ENCODE data around the gene TFPT.

The TFPT gene, protein sequence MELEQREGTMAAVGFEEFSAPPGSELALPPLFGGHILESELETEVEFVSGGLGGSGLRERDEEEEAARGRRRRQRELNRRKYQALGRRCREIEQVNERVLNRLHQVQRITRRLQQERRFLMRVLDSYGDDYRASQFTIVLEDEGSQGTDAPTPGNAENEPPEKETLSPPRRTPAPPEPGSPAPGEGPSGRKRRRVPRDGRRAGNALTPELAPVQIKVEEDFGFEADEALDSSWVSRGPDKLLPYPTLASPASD

DNA sequence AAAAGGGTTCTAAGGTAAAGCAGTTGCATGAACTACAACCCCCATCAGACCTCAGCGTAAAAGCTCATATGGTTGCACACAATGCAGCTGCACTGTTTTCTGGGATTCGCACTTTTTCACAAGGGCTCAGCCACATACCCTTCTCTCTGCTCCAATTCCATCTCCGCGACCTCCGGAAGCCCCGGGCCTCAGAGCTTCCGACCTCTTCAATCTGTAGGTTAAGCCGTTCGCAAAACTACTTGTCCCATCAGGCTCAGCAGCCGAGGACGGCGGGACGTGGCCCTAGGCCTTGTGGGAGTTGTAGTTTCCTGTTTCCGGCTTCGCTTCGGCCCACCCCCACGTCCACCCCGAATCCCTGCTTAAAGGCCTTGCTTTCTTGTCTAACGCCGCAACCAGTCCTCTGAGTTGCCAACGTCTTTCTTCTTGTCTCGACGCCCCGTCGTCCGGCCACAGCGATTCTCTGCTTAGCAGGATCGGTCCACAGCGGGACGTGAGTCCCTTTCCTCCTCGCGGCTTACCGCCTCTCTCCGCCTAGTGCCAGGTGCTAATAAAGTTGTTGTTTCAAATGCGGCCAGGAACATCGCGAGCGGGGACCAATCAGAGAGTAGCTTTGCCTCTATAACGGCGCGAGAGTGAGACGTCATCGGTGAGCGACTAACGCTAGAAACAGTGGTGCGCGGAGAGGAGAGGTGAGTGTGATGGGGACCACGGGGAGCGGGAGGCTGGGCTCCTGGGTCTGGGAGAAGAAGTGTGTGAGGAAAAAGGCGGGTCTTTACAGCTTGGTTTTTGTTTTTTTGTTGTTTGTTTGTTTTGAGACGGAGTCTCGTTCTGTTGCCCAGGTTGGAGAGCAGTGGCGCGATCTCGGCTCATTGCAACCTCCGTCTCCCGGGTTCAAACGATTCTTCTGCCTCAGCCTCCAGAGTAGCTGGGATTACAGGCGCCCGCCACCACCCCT is at the start of gene TFPT, which contains the start of gene PRPF31:
TFPT (minus strand) TSS at position 549 of the 955 bp plus-strand sequence; CDS start at position 161, 388 bp downstream.
PRPF31 (plus strand) TSS at position 646 of the 955 bp plus-strand sequence. CDS start 2,525 bp downstream, outside the sequence.
- peak; percentile 91 for DNase-seq (ENCODE audit: low read depth)
- H3K4me3 ChIP-seq (ENCODE audit: low read depth, low read length), result peak within 1 kb of the TSS; percentile 94

DNA sequence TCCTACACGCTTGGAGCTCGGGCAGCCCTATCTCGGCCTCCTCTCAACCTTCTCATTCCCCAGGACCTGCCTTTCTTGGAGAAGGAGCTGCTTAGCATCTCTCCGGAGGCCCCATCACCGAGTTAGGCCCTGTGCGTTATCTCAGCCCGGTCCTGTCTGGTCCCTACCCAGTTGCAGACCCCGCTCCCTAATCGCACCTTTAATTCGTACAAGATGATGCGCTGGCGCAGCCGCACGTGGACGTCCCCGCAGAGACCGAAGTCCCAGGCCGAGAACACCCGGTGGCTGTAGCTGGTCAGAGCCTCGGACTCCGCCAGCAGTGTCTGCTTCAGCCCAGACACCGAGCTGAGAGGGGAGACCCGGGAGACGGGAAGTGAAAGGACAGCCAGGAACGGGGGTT is 49.8 kb upstream of the TFPT start:
- no peak overlapping the region for H3K4me3 ChIP-seq (ENCODE audit: low read depth, low read length)
- DNase-seq (ENCODE audit: low read depth), result no peak

DNA sequence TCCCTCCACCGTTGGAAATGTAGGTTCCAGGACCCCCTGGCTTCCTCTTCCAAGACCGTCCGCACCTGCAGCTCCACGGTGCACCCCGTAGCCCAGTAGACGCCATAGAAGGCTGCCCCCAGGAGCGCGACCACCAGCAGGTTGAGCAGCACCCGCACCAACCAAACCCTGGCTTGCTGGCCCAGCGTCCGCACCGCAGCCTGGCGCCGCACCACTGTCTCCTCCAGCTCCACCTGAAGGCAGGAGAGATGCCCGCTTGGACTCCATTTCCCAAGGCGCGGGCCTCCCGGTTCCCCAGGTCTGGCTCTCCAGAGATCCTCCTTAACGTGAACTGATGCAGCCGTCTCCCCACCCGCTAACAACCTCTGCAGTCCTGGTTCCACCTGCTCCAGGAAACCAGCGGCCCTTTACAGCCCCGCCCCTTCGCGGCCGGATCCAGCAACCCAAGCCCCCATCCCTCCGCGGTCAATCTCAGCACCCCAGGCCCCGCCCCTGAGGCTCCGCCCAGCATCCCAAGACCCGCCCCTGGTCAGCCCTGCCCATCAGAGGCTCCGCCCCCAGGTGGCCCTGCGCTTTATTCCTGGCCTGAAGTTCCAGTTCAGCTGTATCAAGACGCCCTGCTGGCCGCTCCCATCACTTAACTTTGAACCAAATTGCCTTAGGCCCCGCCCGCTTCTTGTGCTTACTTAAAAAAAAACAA is 49.1 kb upstream of the TFPT start:
- DNase-seq (ENCODE audit: low read depth), result no peak
- H3K4me3 ChIP-seq (ENCODE audit: low read depth, low read length), result peak overlapping the region; percentile 21

DNA sequence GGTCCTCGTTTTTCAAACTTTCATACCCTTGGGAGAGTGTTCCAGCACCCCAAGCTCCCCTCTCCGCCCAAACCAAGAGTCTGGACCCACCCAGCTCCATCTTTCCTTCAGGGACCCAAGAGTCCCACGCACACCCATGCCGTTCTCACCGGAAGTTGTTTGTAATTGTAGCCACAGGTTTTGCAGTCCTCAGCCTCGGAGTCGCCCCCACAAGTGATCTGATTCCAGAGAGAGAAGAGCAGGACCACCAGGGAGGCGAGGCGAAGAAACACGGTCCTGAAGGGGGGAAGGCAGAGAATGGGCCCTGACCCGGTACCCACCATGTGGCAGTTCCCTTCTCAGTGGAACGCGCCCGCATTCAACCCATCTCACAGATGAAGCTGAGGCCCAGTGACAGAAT is 47.4 kb upstream of the TFPT start:
- no peak overlapping the region for H3K4me3 ChIP-seq (ENCODE audit: low read depth, low read length)
- DNase-seq (ENCODE audit: low read depth), result no peak

DNA sequence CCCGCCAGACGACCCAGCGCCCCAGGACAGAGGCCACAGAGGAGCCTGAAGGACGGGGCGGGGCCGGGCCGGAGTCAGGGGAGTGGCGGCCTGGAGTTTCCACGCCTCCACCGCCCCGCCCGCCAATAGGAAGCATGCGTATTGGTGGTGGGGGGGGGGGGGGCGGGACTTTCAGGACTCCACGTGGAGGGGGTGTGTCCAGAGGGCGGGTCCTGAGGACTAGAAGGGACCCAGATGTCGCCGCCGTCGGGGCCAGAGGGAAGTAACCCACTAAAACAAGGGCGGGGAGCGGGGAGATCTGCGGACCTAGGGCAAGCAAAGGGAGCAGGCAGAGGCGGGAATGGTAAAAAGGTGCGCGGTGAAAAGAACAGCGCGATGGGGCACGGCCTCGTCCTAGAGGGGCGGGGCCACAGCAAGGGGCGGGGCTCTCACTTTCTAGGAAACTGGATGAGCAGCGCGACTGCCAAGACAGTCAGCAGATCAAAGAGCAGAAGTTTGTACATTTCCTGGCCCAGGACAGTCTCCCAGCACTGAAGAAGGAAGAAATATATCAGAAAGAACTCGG is 46.9 kb upstream of the TFPT start:
- peak overlapping the region; percentile 52 for H3K4me3 ChIP-seq (ENCODE audit: low read depth, low read length)
- DNase-seq (ENCODE audit: low read depth), result no peak

DNA sequence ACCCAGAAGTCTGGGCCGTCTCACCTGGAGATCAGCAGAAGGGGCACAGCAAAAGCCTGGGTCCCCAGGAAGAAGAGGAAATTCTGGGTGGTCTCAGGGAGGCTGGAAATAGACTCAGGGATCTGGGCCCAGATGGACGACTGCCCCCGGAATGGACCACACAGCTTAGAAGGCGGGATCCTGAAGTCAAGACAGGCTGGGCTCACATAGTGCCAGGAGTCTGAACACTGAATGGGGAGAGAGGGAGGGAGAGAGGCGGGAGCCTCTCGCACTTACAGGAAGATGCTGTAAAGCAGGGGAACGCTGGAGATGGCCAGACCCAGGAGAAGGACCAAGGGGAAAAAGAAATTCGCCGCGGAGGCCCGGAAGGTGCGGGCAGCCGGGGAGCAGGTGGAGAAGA is 45.4 kb upstream of the TFPT start:
- no peak for DNase-seq (ENCODE audit: low read depth)
- peak overlapping the region; percentile 70 for H3K4me3 ChIP-seq (ENCODE audit: low read depth, low read length)

DNA sequence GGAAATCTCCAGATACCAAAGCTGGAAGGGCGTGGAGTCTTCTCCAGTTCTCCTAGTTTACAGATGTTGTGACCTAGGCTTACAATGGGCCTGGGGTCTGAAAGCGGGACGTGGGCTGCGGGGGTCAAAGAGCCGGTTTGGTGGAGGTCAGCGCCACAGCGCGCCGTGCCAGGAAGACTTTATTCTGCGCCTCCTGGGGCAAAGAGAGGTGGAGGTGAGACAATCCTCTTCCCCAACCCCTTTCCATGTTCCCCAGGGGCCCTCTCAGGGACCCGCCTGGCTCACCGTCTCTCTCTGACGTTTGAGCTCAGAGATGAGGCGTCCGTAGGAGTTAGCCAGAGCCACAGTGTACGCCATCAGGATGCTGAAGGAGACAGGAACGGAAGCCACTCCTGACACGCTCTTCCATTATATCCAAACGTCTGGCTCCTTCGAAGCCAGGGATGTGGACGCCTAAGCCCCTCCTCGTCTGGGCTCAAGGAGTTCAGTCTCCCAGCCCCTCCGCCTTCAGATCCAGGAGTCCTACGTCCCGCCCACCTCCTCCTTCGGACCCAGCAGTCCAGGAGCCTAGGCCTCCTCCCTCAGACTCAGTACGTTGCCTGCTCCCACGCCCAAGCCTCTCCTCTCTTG is 44.8 kb upstream of the TFPT start:
- no peak for DNase-seq (ENCODE audit: low read depth)
- peak overlapping the region; percentile 70 for H3K4me3 ChIP-seq (ENCODE audit: low read depth, low read length)

DNA sequence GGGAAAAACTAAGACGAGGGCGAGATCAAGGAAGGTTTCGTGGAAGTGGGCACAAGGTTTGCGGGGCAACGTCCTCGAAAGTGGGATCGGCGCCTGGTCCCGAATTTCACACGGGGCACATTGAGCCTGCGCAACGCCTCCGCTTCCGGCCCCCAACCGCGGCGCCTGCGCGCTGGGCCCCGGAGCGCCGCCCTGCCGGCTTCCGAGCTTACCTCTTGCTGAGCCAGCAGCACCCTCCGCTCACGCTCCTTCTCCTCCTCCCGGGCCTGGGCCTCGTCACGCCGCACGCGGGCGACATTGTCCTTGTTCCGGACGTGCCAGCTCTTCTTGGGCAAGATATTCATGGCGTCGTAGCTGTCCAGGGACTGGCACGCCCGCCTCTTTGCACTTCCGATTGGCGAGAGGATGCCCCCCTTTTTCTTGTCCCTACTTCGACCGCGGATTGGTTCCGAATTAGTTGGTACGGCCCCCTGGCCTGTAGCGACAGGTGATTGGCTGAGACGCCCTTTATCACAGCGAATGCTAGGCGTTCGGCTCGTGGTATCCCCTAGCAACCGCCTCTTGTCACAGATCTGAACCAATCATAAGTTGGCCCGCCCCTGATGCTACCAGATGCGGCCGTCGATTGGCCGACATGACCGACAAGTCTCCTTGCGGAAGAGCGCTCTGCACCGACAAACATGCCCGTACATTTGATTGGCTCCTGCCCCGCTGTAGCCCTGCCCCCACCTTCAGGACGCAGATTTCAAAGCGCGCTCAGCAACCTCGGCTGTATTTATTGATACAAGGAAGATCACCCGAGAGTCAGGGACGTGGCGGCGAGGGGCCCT is 44.1 kb upstream of the TFPT start, which contains the start of gene LENG1:
LENG1 (minus strand) TSS at position 370 of the 830 bp plus-strand sequence; CDS start at position 344, 26 bp downstream.
- DNase-seq (ENCODE audit: low read depth), result peak; percentile 100
- peak within 1 kb of the TSS; percentile 70 for H3K4me3 ChIP-seq (ENCODE audit: low read depth, low read length)

DNA sequence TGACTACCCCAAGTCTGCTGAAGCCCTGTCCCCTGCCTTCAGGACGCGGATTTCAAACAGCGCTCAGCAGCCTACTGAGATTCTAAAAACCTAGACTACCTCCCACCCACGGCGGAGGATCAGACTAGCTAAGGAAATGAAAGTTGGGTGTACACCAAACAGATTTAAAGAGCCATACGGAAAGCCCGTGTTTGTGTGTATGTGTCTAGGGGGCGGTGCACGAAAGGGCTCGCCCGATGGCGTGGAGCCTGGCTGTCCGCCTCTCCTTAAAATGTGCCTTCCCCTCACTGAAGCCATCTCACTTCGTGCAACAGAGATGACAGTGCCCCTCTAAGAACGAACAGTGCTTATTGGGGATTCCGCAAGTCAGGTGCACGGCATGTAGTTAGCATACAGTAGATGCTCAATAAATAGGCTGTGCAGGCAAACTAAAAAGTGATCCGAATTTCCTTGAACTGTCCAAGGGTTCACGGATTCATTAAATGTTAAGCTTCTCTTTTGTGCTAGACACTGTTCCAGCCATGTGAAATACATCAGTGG is 43.4 kb upstream of the TFPT start:
- no peak for DNase-seq (ENCODE audit: low read depth)
- peak overlapping the region; percentile 68 for H3K4me3 ChIP-seq (ENCODE audit: low read depth, low read length)

DNA sequence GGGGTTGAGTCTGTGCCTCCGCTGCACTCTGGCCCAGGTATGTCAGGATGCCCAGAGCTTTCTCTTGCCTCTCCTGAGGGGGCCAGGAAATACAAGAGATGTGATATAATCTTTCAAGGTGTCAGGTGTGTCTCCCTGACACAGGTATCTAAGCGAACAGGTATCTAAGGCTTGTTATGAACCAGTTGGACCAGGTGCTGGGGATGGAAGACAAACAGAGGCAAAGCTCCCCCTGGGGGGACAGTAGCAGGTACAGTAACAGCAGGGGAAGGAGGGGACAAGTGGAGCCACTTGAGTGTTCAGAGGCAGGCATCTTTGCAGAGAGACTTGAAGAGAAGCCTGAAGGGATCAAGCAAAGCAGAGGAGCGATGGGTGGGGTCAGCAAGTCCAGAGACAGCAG is 41.5 kb upstream of the TFPT start:
- no peak overlapping the region for H3K4me3 ChIP-seq (ENCODE audit: low read depth, low read length)
- no peak for DNase-seq (ENCODE audit: low read depth)

DNA sequence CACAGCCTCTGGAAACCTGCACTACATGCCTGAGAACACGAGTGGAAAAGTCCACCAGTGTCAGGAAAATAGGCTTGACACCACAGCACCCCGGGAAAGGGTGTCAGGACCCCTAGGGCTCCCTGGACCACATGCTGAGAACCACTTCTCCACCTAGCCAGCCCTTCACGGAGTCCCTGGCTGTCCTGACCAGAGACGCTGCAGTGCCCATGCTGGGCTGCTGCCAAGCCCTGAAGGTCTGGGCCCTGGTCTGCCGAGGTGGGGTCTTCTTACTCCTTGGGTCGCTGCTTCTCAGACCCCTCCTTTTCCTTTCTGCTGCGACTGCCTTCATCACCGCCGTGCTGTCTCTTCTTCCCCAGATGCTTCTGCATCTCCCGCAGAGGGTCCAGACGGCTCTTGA is 41.0 kb upstream of the TFPT start:
- DNase-seq (ENCODE audit: low read depth), result no peak
- no peak overlapping the region for H3K4me3 ChIP-seq (ENCODE audit: low read depth, low read length)

DNA sequence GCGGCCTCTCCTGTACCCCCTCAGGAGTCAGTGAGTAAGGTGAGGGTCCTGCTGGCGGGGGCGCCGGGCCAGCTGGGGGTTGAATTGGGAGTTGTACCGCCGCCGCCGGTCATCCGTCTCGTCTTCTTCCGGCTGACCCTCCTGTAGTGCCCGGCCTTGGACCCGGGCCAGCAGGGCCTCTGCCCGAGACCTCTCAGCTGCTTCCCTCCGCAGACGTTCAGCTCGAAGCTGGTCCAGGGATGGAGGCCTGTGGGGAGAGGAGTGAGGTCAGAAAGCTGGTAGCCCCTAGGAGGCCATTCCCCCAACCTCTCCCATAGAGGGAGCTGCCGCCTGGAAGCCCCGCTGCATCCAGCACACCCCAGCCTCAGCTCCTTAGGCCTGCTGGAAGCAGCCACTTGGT is 40.2 kb upstream of the TFPT start:
- H3K4me3 ChIP-seq (ENCODE audit: low read depth, low read length), result no peak overlapping the region

DNA sequence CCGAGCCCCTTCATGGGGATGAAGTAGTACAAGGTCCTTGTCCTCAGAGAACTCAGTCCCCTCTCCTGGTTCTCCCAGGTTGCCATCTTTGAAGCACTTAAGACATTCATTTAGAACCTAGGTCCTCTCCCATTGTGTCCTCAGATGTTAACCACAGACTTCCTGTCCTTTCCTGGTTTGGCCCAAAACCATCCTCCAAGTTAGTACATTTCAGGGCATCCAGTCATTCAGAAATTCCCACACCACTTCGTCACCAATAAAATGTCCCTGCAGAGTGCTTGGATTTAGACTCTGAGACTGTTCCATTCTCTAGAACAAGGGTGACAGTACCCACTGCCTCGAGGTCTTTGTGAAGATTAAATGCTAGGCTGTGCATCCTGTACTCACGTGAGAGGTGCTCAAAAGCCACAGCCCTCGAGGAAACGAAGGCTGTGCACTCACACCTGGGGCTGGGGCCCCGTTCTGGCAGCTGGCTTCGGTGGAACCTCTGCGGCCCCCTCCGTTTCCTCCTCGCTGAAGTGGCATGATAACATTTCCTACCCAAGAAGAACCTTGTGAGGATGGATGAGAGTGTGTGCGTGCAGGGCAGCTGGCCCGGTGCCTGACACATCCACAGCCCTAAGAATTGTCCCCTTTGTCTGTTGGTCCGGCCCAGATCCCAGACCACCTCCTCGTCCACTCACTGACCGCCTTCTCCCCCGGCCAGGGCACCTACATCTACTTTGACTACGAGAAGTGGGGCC is 39.3 kb upstream of the TFPT start:
- no peak for DNase-seq (ENCODE audit: low read depth)
- H3K4me3 ChIP-seq (ENCODE audit: low read depth, low read length), result no peak overlapping the region

More for the DNA sequence above, 40.2 kb upstream of the TFPT start:
- DNase-seq (ENCODE audit: low read depth), result no peak

DNA sequence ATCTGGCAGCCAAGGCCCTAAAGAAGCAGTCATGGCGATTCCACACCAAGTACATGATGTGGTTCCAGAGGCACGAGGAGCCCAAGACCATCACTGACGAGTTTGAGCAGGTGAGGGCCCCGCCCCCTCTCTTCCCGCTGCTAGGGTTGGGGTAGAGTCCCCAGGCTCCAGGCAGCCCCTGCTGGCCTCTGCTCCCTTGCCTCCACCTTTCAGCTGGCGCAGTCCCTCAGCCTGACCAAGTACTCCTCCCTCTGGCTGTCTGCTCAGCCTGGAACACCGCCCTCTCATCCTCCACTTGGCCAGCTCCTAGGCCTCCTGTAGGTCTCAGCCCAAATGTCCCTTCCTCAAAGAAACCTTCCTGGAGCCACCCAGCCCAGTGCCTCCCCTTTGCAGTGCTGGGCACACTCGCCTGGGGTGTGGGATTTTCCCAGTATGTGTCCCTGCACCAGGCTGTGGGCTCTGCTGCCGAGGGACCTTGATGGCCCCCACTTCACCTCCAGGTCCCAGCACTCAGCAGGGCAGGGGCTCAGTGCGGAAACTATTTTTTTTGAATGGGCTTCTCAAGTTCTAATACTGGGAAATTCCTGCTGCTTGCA is 38.4 kb upstream of the TFPT start:
- no peak overlapping the region for H3K4me3 ChIP-seq (ENCODE audit: low read depth, low read length)
- DNase-seq (ENCODE audit: low read depth), result no peak

DNA sequence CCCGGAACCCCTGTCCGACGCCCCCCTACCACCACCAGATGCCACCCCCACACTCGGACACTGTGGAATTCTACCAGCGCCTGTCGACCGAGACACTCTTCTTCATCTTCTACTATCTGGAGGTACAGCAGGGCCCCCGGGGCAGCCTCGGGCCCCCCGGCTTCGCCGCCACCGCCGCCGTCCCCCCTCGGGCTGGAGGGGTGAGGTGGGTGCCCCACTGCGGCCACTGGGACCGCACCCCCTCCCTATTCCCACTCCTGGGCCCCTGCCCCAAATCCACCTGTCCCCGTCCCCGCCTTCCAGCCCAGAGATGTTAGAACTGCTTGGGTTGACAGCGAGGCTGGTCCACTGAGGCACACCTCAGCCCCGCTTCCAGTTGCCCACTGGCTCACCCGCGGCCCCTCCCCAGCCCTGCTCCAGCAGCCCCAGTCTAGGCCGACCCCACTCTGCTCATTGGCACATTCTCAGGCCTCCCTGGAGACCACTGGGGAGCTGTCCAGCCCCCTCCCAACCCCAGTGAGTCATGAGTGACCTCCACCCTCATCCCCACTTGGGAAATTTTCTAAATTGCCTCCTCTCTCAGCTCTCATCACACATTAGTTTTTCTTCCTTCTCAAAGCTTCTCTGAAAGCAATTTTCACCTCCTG is 37.5 kb upstream of the TFPT start:
- H3K4me3 ChIP-seq (ENCODE audit: low read depth, low read length), result no peak overlapping the region
- DNase-seq (ENCODE audit: low read depth), result no peak

DNA sequence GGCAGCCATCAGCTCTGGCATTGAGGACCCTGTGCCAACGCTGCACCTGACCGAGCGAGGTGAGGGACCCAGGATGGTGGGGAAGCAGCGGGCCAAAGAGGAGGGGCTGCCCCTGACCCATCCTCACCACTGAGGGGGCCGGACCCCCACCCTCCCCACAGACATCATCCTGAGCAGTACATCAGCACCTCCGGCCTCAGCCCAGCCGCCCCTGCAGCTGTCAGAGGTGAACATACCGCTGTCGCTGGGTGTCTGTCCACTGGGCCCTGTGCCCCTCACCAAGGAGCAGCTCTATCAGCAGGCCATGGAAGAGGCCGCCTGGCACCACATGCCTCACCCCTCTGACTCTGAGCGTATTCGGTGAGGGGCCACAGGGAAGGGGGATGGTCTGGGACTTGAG is 36.8 kb upstream of the TFPT start:
- DNase-seq (ENCODE audit: low read depth), result no peak
- no peak overlapping the region for H3K4me3 ChIP-seq (ENCODE audit: low read depth, low read length)
